ENCODE data around the gene LARP4. TPM values are rescaled to one million over a fixed set of nuclear protein-coding genes. Genes with fewer than 3 reads are reported as not detected.

Gene LARP4
- polyA plus RNA-seq, 3 donors = 5.9 to 15.8 (median 11.7) TPM

DNA sequence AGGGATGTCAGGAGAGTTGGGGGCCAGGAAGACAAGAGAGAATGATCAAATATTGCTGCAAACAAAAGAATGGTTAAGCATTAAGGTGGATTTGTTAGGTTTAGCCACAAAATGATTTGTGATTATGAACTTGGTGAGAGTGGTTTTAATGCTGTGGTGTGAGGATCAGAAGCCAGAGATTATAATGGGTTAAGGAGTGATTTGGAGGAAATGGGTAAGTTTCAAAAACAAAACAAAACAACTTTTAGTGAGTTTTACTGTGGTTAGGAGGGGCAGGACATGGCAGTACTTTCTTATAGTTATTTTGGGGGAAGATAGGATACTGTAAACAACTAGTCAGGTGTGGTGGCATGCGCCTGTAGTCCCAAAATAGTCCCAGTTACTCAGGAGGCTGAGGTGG lies 128.1 kb downstream of the LARP4 start:
- H3K27ac Mint-ChIP-seq = peak overlapping the region in 4 of 7 donors; percentile 0 to 60 (median 16)
- Histone ChIP-seq H3K79me2 (ENCODE audit: insufficient read depth, low read length) (peaks cover 93% of the 10 kb centered on the region), H3K27ac (ENCODE audit: low read depth in 1 of 2, low read length in 2 of 2) (peak overlapping the region in 1 of 2 donors; percentile 30), H3K9ac (ENCODE audit: insufficient read depth, low read length, poor library complexity, severe bottlenecking) (no peak overlapping the region), H3K36me3 (replicated peaks in 1 of 2; ENCODE audit: control insufficient read depth in 1 of 2, insufficient read depth in 2 of 2, low read length in 2 of 2) (peaks cover 0 to 16% of the 10 kb centered on the region in 2 donors), H4K20me1 (ENCODE audit: insufficient read depth, low read length) (peaks cover 97% of the 10 kb centered on the region), H3K9me3 (replicated peaks in 1 of 2; ENCODE audit: control insufficient read depth in 1 of 2, insufficient read depth in 1 of 2, low read length in 2 of 2) (no peaks in the 10 kb centered on the region), H3K27me3 (ENCODE audit: control insufficient read depth in 2 of 2, insufficient read depth in 2 of 2, low read length in 2 of 2) (no peaks in the 10 kb centered on the region), H3K4me1 (ENCODE audit: control insufficient read depth in 1 of 2, insufficient read depth in 2 of 2, low read length in 2 of 2) (peaks cover 47 to 52% of the 10 kb centered on the region in 2 donors), H3K4me3 (replicated peaks in 1 of 3; ENCODE audit: low read depth in 2 of 3, low read length in 3 of 3) (no peak overlapping the region), H2AFZ (ENCODE audit: insufficient read depth, low read depth, low read length, poor library complexity, severe bottlenecking) (no peak overlapping the region), H3K4me2 (replicated peaks; ENCODE audit: extremely low read depth, low read length, poor library complexity, severe bottlenecking) (no peak overlapping the region)
- no peaks in the 10 kb centered on the region for H3K9me3 Mint-ChIP-seq
- H3K27me3 Mint-ChIP-seq (ENCODE audit: low read depth in 3 of 3) = peaks cover 0 to 2% (median 0%) of the 10 kb centered on the region in 3 donors
- intact Hi-C loops (cut with micrococcal nuclease) = loop anchor here in 1 of 2 donors (10.0 kb wide), 1 partner anchor 46 kb away; no protein-coding TSS in a partner anchor
- no peak for DNase-seq
- 100% methylated on average over 1 of the region's 1 CpG for WGBS (ENCODE audit: insufficient coverage)
- H3K4me3 Mint-ChIP-seq = no peak overlapping the region
- peaks cover 31% of the 10 kb centered on the region for H3K4me1 Mint-ChIP-seq
- TF ChIP-seq, protein P1, sequence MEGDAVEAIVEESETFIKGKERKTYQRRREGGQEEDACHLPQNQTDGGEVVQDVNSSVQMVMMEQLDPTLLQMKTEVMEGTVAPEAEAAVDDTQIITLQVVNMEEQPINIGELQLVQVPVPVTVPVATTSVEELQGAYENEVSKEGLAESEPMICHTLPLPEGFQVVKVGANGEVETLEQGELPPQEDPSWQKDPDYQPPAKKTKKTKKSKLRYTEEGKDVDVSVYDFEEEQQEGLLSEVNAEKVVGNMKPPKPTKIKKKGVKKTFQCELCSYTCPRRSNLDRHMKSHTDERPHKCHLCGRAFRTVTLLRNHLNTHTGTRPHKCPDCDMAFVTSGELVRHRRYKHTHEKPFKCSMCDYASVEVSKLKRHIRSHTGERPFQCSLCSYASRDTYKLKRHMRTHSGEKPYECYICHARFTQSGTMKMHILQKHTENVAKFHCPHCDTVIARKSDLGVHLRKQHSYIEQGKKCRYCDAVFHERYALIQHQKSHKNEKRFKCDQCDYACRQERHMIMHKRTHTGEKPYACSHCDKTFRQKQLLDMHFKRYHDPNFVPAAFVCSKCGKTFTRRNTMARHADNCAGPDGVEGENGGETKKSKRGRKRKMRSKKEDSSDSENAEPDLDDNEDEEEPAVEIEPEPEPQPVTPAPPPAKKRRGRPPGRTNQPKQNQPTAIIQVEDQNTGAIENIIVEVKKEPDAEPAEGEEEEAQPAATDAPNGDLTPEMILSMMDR (IDR thresholded peaks at IDR 0.05) = no peak
- H3K36me3 Mint-ChIP-seq = peaks cover 7 to 16% of the 10 kb centered on the region in 2 donors

DNA sequence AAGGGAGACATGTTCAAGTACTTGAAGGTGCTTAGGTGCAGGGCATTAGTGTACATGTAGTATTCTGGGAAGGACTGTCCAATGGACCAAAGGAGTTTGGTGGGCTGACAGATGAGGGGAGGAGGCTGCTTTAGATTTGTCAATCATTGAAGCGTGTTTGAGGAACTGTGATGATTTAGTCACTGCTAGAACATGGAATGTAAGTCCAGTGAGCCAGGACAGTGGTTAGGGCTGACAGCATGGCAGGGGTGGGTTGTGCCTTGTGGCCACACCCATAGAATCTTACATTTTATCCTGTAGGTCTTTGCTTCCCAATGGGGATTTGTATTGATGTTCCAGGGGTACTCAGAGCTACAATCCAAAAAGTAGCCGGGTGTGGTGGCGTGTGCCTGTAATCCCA lies 128.7 kb downstream of the LARP4 start:
- Histone ChIP-seq H3K9me3 (replicated peaks in 1 of 2; ENCODE audit: control insufficient read depth in 1 of 2, insufficient read depth in 1 of 2, low read length in 2 of 2) (no peaks in the 10 kb centered on the region), H3K27ac (ENCODE audit: low read depth in 1 of 2, low read length in 2 of 2) (peak overlapping the region in 1 of 2 donors; percentile 30), H3K4me3 (replicated peaks in 1 of 3; ENCODE audit: low read depth in 2 of 3, low read length in 3 of 3) (no peak overlapping the region), H4K20me1 (ENCODE audit: insufficient read depth, low read length) (peaks cover 97% of the 10 kb centered on the region), H3K27me3 (ENCODE audit: control insufficient read depth in 2 of 2, insufficient read depth in 2 of 2, low read length in 2 of 2) (no peaks in the 10 kb centered on the region), H2AFZ (ENCODE audit: insufficient read depth, low read depth, low read length, poor library complexity, severe bottlenecking) (no peak overlapping the region), H3K9ac (ENCODE audit: insufficient read depth, low read length, poor library complexity, severe bottlenecking) (no peak overlapping the region), H3K79me2 (ENCODE audit: insufficient read depth, low read length) (peaks cover 93% of the 10 kb centered on the region), H3K4me1 (ENCODE audit: control insufficient read depth in 1 of 2, insufficient read depth in 2 of 2, low read length in 2 of 2) (peaks cover 46 to 52% of the 10 kb centered on the region in 2 donors), H3K36me3 (replicated peaks in 1 of 2; ENCODE audit: control insufficient read depth in 1 of 2, insufficient read depth in 2 of 2, low read length in 2 of 2) (peaks cover 0 to 16% of the 10 kb centered on the region in 2 donors), H3K4me2 (replicated peaks; ENCODE audit: extremely low read depth, low read length, poor library complexity, severe bottlenecking) (no peak overlapping the region)
- Mint-ChIP-seq H3K4me3 (no peak overlapping the region), H3K4me1 (peaks cover 31% of the 10 kb centered on the region), H3K36me3 (peaks cover 7 to 12% of the 10 kb centered on the region in 2 donors), H3K9me3 (no peaks in the 10 kb centered on the region), H3K27me3 (ENCODE audit: low read depth in 3 of 3) (peaks cover 0 to 2% (median 0%) of the 10 kb centered on the region in 3 donors), H3K27ac (peak overlapping the region in 4 of 7 donors; percentile 3 to 66 (median 46))
- intact Hi-C loops (cut with micrococcal nuclease) = loop anchor here in 1 of 2 donors (10.0 kb wide), 1 partner anchor 45 kb away; no protein-coding TSS in a partner anchor
- TF ChIP-seq, protein P1 (IDR thresholded peaks at IDR 0.05) = no peak
- DNase-seq = peak in 1 of 3 donors; percentile 29
- 96% methylated on average over 2 of the region's 3 CpGs for WGBS (ENCODE audit: insufficient coverage)

Other genes with a start within 250 kb of the LARP4 start
- 10 to 100 TPM; 30.6 to 44.4 (median 38.7) TPM for gene CERS5, start 233.5 kb upstream of the LARP4 start, polyA plus RNA-seq
- gene LIMA1, start 117.4 kb upstream of the LARP4 start, polyA plus RNA-seq = under 1 TPM; 0.24 to 0.62 (median 0.51) TPM
- gene FAM186A, start 4.3 kb upstream of the LARP4 start, polyA plus RNA-seq = not detected
- 10 to 100 TPM in 1 of 3 donors, 1 to 10 TPM in 2; 3.5 to 12.3 (median 6.5) TPM for gene DIP2B, start 104.1 kb downstream of the LARP4 start, polyA plus RNA-seq